IMR-90 (cell line): ENCODE measurements around the gene ZBTB25. TPM values are rescaled to one million over a fixed set of nuclear protein-coding genes. Genes with fewer than 3 reads are reported as not detected.

Source experiments
- ATAC-seq: fragments of 200-7000 bp; cut with Tn5 transposase; 2 replicates; pipeline ENCODE4 v1.9.1; 2020; ENCODE audit warnings: low read depth, mild to moderate bottlenecking, moderate library complexity
- BruUV-seq: library from RNA; stranded (reverse); fragments of 400-500 nt; replicated peaks from 2 replicates; lab custom pipeline; 2021; lab: Mats Ljungman, UMichigan
- CTCF ChIA-PET: fragments of 300-600 bp; formaldehyde crosslinking; extraction: SDS; loops from one replicate; lab custom pipeline; 2021; ENCODE audit warnings: antibody characterized with exemption; lab: Yijun Ruan, JAX
- POLR2A ChIA-PET: fragments of 300-600 bp; sonication (Branson Sonifier 250); formaldehyde crosslinking; loops from one replicate; lab custom pipeline; 2022; ENCODE audit warnings: antibody characterized with exemption; ENCODE audit not compliant: unreplicated experiment; lab: Charles Lee
- DNase-seq: peaks from one replicate; pipeline ENCODE4 v3.0.0; 2013
- H2AFZ ChIP-seq: replicated peaks from 2 replicates; pipeline ENCODE3; 2013; ENCODE audit warnings: low read length, mild to moderate bottlenecking; ENCODE audit not compliant: poor library complexity
- H2AK5ac ChIP-seq: 2 replicates; pipeline ENCODE4 v1.6.1; 2013; ENCODE audit warnings: low read depth, low read length, inconsistent platforms
- H2AK9ac ChIP-seq: replicated peaks from 2 replicates; pipeline ENCODE3; 2013; ENCODE audit warnings: mild to moderate bottlenecking, low read depth, low read length, moderate library complexity; ENCODE audit not compliant: poor library complexity
- H2BK120ac ChIP-seq: 2 replicates; pipeline ENCODE4 v1.6.1; 2013; ENCODE audit warnings: low read depth, low read length, inconsistent platforms
- H2BK15ac ChIP-seq: 3 replicates; pipeline ENCODE4 v1.6.1; 2013; ENCODE audit warnings: low read depth, low read length, inconsistent platforms
- H2BK20ac ChIP-seq: 2 replicates; pipeline ENCODE4 v1.6.1; 2013; ENCODE audit warnings: low read depth, mild to moderate bottlenecking, inconsistent platforms, low read length, moderate library complexity
- H2BK5ac ChIP-seq: 2 replicates; pipeline ENCODE4 v1.6.1; 2013; ENCODE audit warnings: mild to moderate bottlenecking, low read depth, low read length, inconsistent platforms; ENCODE audit not compliant: poor library complexity, severe bottlenecking
- H3K14ac ChIP-seq: replicated peaks from 2 replicates; pipeline ENCODE4 v1.6.1; 2013; ENCODE audit warnings: low read depth, low read length, inconsistent platforms
- H3K18ac ChIP-seq: 2 replicates; pipeline ENCODE4 v1.6.1; 2013; ENCODE audit warnings: low read depth, low read length, control low read depth
- H3K23ac ChIP-seq: 2 replicates; pipeline ENCODE4 v1.6.1; 2013; ENCODE audit warnings: low read depth, low read length, inconsistent platforms
- H3K27ac ChIP-seq: 2 replicates; pipeline ENCODE4 v1.5.1; 2013; ENCODE audit warnings: mild to moderate bottlenecking, control low read depth, low read length; ENCODE audit not compliant: insufficient read depth
- H3K27me3 ChIP-seq: 2 replicates; pipeline ENCODE4 v1.6.1; 2013; ENCODE audit warnings: low read length; ENCODE audit not compliant: control insufficient read depth, insufficient read depth
- H3K36me3 ChIP-seq: 2 replicates; pipeline ENCODE4 v1.6.1; 2013; ENCODE audit warnings: low read length, mixed read lengths; ENCODE audit not compliant: control insufficient read depth, insufficient read depth
- H3K4ac ChIP-seq: 2 replicates; pipeline ENCODE4 v1.6.1; 2013; ENCODE audit warnings: low read depth, low read length, inconsistent platforms
- H3K4me1 ChIP-seq: 2 replicates; pipeline ENCODE4 v1.6.1; 2013; ENCODE audit warnings: low read length, mixed read lengths; ENCODE audit not compliant: control insufficient read depth, insufficient read depth
- H3K4me2 ChIP-seq: 2 replicates; pipeline ENCODE4 v1.6.1; 2013; ENCODE audit warnings: low read depth, mild to moderate bottlenecking, control low read depth, low read length, moderate library complexity
- H3K4me3 ChIP-seq: 2 replicates; pipeline ENCODE4 v1.5.1; 2013; ENCODE audit warnings: low read depth, mild to moderate bottlenecking, control low read depth, low read length, moderate library complexity; ENCODE audit not compliant: insufficient read depth
- H3K56ac ChIP-seq: 2 replicates; pipeline ENCODE4 v1.6.1; 2013; ENCODE audit warnings: low read length, inconsistent platforms; ENCODE audit not compliant: insufficient read depth; ENCODE audit errors: extremely low read depth
- H3K79me1 ChIP-seq, 2 experiments: 2 replicates each; pipeline ENCODE4 v1.6.1; 2013; ENCODE audit warnings: low read length in 2 of 2, inconsistent platforms in 1 of 2, low read depth in 1 of 2
- H3K9ac ChIP-seq: 2 replicates; pipeline ENCODE4 v1.6.1; 2013; ENCODE audit warnings: low read depth, low read length, control low read depth
- H3K9me1 ChIP-seq: 2 replicates; pipeline ENCODE4 v1.6.1; 2013; ENCODE audit warnings: low read length, inconsistent platforms; ENCODE audit not compliant: insufficient read depth
- H3K9me3 ChIP-seq: 2 replicates; pipeline ENCODE4 v1.6.1; 2013; ENCODE audit warnings: low read length; ENCODE audit not compliant: control insufficient read depth, insufficient read depth
- H4K20me1 ChIP-seq: 2 replicates; pipeline ENCODE4 v1.6.1; 2013; ENCODE audit warnings: low read length, inconsistent platforms; ENCODE audit not compliant: insufficient read depth
- H4K5ac ChIP-seq: 2 replicates; pipeline ENCODE4 v1.6.1; 2013; ENCODE audit warnings: mild to moderate bottlenecking, low read depth, low read length, control low read depth
- H4K8ac ChIP-seq, 2 experiments: 2 replicates each; pipeline ENCODE4 v1.6.1; 2013; ENCODE audit warnings: low read depth in 2 of 2, low read length in 2 of 2, control low read depth in 1 of 2, inconsistent platforms in 1 of 2
- H4K91ac ChIP-seq: 2 replicates; pipeline ENCODE4 v1.6.1; 2013; ENCODE audit warnings: low read depth, low read length, inconsistent platforms; ENCODE audit not compliant: insufficient read depth
- BHLHE40 ChIP-seq: fragments of 150-350 bp; IDR thresholded peaks from 2 replicates; pipeline ENCODE4 v1.6.1; 2016; ENCODE audit warnings: mild to moderate bottlenecking, low read depth, low read length
- CEBPB ChIP-seq: IDR thresholded peaks from 2 replicates; pipeline ENCODE4 v1.6.1; 2012; ENCODE audit warnings: low read depth, low read length, improper control_type of control experiment
- CHD1 ChIP-seq: IDR thresholded peaks from 2 replicates; pipeline ENCODE4 v1.6.1; 2012; ENCODE audit warnings: low read depth, low read length, improper control_type of control experiment
- ELK1 ChIP-seq: fragments of 150-350 bp; IDR thresholded peaks from 2 replicates; pipeline ENCODE4 v1.6.1; 2016; ENCODE audit warnings: low read depth, mild to moderate bottlenecking, low read length, moderate library complexity, borderline replicate concordance
- FOS ChIP-seq: fragments of 150-350 bp; IDR thresholded peaks from 2 replicates; pipeline ENCODE4 v1.6.1; 2016; ENCODE audit warnings: low read depth, low read length
- MAFK ChIP-seq: IDR thresholded peaks from 2 replicates; pipeline ENCODE4 v1.6.1; 2012; ENCODE audit warnings: low read depth, low read length, improper control_type of control experiment
- MAZ ChIP-seq: IDR thresholded peaks from 2 replicates; pipeline ENCODE4 v1.6.1; 2012; ENCODE audit warnings: low read depth, mild to moderate bottlenecking, low read length, improper control_type of control experiment, moderate library complexity, borderline replicate concordance
- MXI1 ChIP-seq: IDR thresholded peaks from 2 replicates; pipeline ENCODE4 v1.6.1; 2012; ENCODE audit warnings: low read depth, mild to moderate bottlenecking, low read length, moderate library complexity, borderline replicate concordance
- NFE2L2 ChIP-seq: fragments of 150-350 bp; IDR thresholded peaks from 2 replicates; pipeline ENCODE4 v1.6.1; 2016; ENCODE audit warnings: low read depth, mild to moderate bottlenecking, low read length
- POLR2A ChIP-seq: IDR thresholded peaks from 2 replicates; pipeline ENCODE4 v1.6.1; 2012; ENCODE audit warnings: mild to moderate bottlenecking, low read depth, low read length
- RAD21 ChIP-seq: IDR thresholded peaks from 2 replicates; pipeline ENCODE4 v1.6.1; 2012; ENCODE audit warnings: low read length, improper control_type of control experiment
- RCOR1 ChIP-seq: IDR thresholded peaks from 2 replicates; pipeline ENCODE4 v1.6.1; 2012; ENCODE audit warnings: mild to moderate bottlenecking, low read length, improper control_type of control experiment; ENCODE audit not compliant: insufficient replicate concordance
- RFX5 ChIP-seq: IDR thresholded peaks from 2 replicates; pipeline ENCODE4 v1.8.0; 2012; ENCODE audit warnings: low read depth, mild to moderate bottlenecking, low read length, moderate library complexity
- SMC3 ChIP-seq: fragments of 150-350 bp; IDR thresholded peaks from 2 replicates; pipeline ENCODE4 v1.6.1; 2016; ENCODE audit warnings: low read depth, mild to moderate bottlenecking, antibody characterized with exemption, low read length, moderate library complexity
- USF2 ChIP-seq: fragments of 150-350 bp; IDR thresholded peaks from 2 replicates; pipeline ENCODE4 v1.6.1; 2017; ENCODE audit warnings: mild to moderate bottlenecking, antibody characterized with exemption, low read length, low read depth
- WGBS, 2 experiments: methylation state at CpG; one replicate each; pipeline versions ENCODE4 v1.1.5 to v1.1.7; 2013; ENCODE audit warnings: missing lambda C conversion rate in 2 of 2; ENCODE audit not compliant: insufficient read length in 1 of 2; ENCODE audit errors: extremely low coverage in 2 of 2; 5-methylcytosine and 5-hydroxymethylcytosine counted together
- dilution Hi-C: fragments of 300-500 bp; cut with HindIII; formaldehyde crosslinking; loops from one replicate; pipeline ENCODE4 v1.14.3; 2018; ENCODE audit warnings: low sequenced_read_pairs; ENCODE audit not compliant: unreplicated experiment
- in situ Hi-C: fragments of 300-500 bp; cut with MboI; formaldehyde crosslinking; loops from 3 replicates; pipeline ENCODE4 v1.14.3; 2019; ENCODE audit warnings: low sequenced_read_pairs, inconsistent platforms, mixed read lengths
- intact Hi-C: fragments of 100-400 bp; cut with micrococcal nuclease; formaldehyde crosslinking; loops from 2 replicates; pipeline ENCODE4 v1.10.0; 2022
- polyA plus RNA-seq, 3 experiments: library from polyadenylated mRNA; depleted of rRNA; stranded (reverse); fragments of >200 nt; gene quantifications; 2 replicates each; pipeline ENCODE4 v1.2.3, GENCODE V29; 2012; ENCODE audit warnings: low replicate concordance in 1 of 3
- total RNA-seq: library from RNA; depleted of rRNA; stranded (reverse); fragments of >200 nt; gene quantifications from 2 replicates; pipeline ENCODE4 v1.2.3, GENCODE V29; 2012
- TF ChIP-seq, protein P1 (sequence below): conservative IDR thresholded peaks from 2 replicates; pipeline ENCODE4 v1.5.1; 2012; ENCODE audit warnings: mild to moderate bottlenecking, low read depth, low read length, improper control_type of control experiment

The ZBTB25 gene
- total and polyA plus RNA-seq, 2 of the 4 experiments (the other 2 are of a cell fraction) = 4.4 to 6.6 TPM

DNA sequence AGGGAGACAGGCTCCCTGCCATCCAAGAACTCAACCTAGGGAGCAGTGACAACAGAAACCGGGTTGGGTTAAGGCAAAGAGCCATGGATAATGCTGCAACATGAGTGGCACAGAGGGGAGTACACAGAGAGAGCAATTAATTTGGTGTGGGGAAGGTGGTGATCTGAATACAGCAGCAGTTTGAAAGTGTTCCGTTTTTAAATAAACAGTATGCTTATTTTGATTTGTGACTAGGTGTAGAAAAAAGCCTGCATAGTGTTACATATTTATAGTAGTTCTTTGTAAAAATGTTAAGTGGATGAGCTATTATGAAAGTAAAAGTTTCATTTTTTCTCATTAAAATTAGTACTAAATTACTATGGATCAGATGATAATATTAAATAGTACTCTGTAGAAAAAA is 29.6 kb downstream of the ZBTB25 start:
- Histone ChIP-seq H2AFZ (no peak overlapping the region), H4K8ac (no peak overlapping the region), H4K5ac (no peak overlapping the region), H2BK15ac (no peak overlapping the region), H2BK5ac (no peak overlapping the region), H3K9ac (no peak overlapping the region), H4K91ac (no peak overlapping the region), H3K9me3 (no peaks in the 10 kb centered on the region), H3K23ac (no peak overlapping the region), H3K18ac (no peak overlapping the region), H3K36me3 (0 out of 2 replicates have a peak, but pooled peaks cover 1% of the 10 kb centered on the region), H3K27me3 (no peaks in the 10 kb centered on the region), H3K14ac (no peak overlapping the region), H3K79me1 (0 out of 4 replicates have a peak, but pooled peaks cover 0 to 2% of the 10 kb centered on the region in 2 experiments), H2BK120ac (no peak overlapping the region), H2AK5ac (no peak overlapping the region), H3K56ac (no peak overlapping the region), H3K4ac (no peak overlapping the region), H3K4me2 (no peak overlapping the region), H4K20me1 (no peaks in the 10 kb centered on the region), H3K27ac (no peak overlapping the region), H3K4me1 (no peaks in the 10 kb centered on the region), H2AK9ac (no peak overlapping the region), H3K9me1 (no peaks in the 10 kb centered on the region), H3K4me3 (no peak overlapping the region), H2BK20ac (no peak overlapping the region)
- ATAC-seq (no peak), DNase-seq (no peak)
- TF ChIP-seq USF2 (no peak), RAD21 (no peak), MXI1 (no peak), FOS (no peak), MAZ (no peak), BHLHE40 (no peak), NFE2L2 (no peak), POLR2A (no peak), RCOR1 (no peak), SMC3 (no peak), ELK1 (no peak), MAFK (no peak), RFX5 (no peak), CHD1 (no peak), CEBPB (no peak)
- TF ChIP-seq, protein P1, sequence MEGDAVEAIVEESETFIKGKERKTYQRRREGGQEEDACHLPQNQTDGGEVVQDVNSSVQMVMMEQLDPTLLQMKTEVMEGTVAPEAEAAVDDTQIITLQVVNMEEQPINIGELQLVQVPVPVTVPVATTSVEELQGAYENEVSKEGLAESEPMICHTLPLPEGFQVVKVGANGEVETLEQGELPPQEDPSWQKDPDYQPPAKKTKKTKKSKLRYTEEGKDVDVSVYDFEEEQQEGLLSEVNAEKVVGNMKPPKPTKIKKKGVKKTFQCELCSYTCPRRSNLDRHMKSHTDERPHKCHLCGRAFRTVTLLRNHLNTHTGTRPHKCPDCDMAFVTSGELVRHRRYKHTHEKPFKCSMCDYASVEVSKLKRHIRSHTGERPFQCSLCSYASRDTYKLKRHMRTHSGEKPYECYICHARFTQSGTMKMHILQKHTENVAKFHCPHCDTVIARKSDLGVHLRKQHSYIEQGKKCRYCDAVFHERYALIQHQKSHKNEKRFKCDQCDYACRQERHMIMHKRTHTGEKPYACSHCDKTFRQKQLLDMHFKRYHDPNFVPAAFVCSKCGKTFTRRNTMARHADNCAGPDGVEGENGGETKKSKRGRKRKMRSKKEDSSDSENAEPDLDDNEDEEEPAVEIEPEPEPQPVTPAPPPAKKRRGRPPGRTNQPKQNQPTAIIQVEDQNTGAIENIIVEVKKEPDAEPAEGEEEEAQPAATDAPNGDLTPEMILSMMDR = no peak
- POLR2A ChIA-PET = interaction anchor here (0.6 kb wide), 1 partner anchor 285 kb away, joined by 3 read pairs; no protein-coding TSS in a partner anchor
- WGBS, 2 experiments = 80% methylated on average over 1 of the region's 2 CpGs; no CpG with 5 or more reads in 1 of the 2 experiments
- dilution Hi-C loops = no loop called here
- intact Hi-C loops = no loop called here
- CTCF ChIA-PET = no interaction called here
- no TSS peak for BruUV-seq
- in situ Hi-C loops = no loop called here
